ENCODE measurements around the gene ASB18.

The ASB18 gene

GRCh38 chr2:236209535-236209934 is 54.7 kb downstream of the ASB18 start:
- in situ Hi-C loops (cut with MboI; ENCODE audit: low sequenced_read_pairs), result no loop called here

DNA sequence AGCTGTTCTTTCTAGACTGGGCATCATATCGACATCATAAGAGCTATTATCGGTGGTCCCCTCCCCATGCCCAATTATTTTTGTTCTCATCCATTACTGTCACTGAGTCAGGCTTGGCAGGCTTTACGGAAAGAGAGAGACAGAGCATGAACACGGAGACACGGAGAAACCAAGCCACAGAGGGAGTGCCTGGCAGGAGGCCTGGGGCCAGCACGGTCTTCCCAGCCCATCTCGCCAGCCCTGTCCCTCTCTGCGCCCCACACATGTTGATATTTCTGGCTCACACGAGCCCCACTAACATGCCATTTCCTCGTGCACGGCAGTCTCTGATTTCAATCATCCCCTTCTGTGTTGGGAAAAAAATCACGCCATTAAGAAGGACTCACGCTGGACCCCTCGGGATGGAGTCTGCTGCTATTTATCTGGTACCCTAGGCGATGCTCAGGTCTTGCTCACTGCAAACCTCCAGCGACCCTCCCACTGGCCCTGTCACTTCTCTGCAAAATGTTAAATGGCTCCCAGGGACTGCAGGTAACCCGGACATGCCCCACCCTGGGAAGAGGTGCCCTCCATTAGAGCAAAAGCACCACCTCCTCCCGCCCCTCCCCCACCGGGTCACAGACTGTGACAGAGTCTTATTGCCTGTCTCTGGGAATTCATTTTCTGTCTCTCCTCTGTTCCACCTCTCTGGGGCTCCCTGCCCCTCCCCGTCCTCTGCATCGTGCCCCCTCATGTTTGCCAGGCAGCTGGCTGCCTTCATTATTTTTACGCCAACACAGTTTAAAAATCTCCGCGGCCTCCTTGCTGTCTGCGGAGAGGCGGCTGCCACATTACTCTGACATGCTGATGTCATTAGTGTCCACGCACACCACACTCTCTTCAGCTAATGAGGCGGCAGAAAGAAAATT is 55.9 kb downstream of the ASB18 start:
- in situ Hi-C loops (cut with MboI; ENCODE audit: low sequenced_read_pairs), result no loop called here

DNA sequence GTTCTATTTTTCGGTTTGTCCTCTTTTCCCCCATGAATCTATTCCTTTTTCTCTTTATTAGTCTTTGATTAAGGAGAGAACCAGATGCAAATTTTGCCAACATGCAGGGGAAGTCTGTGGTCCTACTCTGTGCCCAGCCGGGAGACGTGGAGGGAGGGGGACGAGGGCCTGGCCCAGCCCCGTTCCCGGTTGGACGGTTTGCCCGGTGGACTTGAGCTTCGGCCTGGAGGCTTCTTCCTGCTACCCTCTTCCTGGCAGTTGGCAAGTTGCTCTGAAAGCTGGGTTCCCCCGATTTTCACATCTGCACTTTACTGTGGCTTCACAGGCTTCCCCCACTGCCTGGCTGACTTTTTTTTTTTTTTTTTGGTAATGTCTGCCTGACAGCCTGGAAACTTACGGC is 56.7 kb downstream of the ASB18 start:
- in situ Hi-C loops (cut with MboI; ENCODE audit: low sequenced_read_pairs), result no loop called here

- in situ Hi-C loops (cut with MboI; ENCODE audit: low sequenced_read_pairs), result no loop called here
These were observed 58.1 kb downstream of the ASB18 start for GRCh38 chr2:236205867-236206645.

GRCh38 chr2:236204953-236205352 is 59.3 kb downstream of the ASB18 start:
- in situ Hi-C loops (cut with MboI; ENCODE audit: low sequenced_read_pairs), result no loop called here

GRCh38 chr2:236200378-236200777 is 63.8 kb downstream of the ASB18 start:
- in situ Hi-C loops (cut with MboI; ENCODE audit: low sequenced_read_pairs), result no loop called here

DNA sequence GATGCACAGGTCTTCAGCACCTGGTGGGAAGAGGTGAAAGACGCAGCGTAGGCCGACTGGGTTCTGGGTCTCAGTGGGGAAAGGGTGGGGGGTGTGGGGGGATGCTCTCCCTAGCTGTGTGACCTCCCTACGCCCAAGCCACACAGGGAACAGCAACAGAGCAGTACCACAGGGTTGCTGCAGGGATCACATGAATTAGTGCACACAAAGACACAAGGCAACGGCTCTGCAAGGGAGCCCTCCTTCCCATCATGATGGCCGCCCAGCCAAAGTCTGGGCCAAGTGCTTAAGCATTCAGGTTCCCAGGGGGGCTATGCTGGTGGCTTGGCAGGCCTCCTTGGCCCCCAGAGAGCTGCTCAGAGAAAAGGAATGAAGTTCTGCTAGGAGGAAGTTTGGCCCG is 67.8 kb downstream of the ASB18 start:
- in situ Hi-C loops (cut with MboI; ENCODE audit: low sequenced_read_pairs), result loop anchor here (25.0 kb wide), 1 partner anchor 434 kb away; no protein-coding TSS in a partner anchor

- in situ Hi-C loops (cut with MboI; ENCODE audit: low sequenced_read_pairs), result loop anchor here (25.0 kb wide), 1 partner anchor 433 kb away; no protein-coding TSS in a partner anchor
These were observed 68.5 kb downstream of the ASB18 start for GRCh38 chr2:236195726-236196125.

GRCh38 chr2:236194786-236195185 is 69.4 kb downstream of the ASB18 start:
- in situ Hi-C loops (cut with MboI; ENCODE audit: low sequenced_read_pairs), result loop anchor here (25.0 kb wide), 1 partner anchor 432 kb away; no protein-coding TSS in a partner anchor

GRCh38 chr2:236193026-236193425 is 71.2 kb downstream of the ASB18 start:
- in situ Hi-C loops (cut with MboI; ENCODE audit: low sequenced_read_pairs), result loop anchor here (25.0 kb wide), 1 partner anchor 431 kb away; no protein-coding TSS in a partner anchor

GRCh38 chr2:236190674-236191073 is 73.5 kb downstream of the ASB18 start:
- in situ Hi-C loops (cut with MboI; ENCODE audit: low sequenced_read_pairs), result loop anchor here (25.0 kb wide), 1 partner anchor 428 kb away; no protein-coding TSS in a partner anchor

GRCh38 chr2:236184701-236185100 is 79.5 kb downstream of the ASB18 start:
- in situ Hi-C loops (cut with MboI; ENCODE audit: low sequenced_read_pairs), result loop anchor here (25.0 kb wide), 1 partner anchor 422 kb away; no protein-coding TSS in a partner anchor

DNA sequence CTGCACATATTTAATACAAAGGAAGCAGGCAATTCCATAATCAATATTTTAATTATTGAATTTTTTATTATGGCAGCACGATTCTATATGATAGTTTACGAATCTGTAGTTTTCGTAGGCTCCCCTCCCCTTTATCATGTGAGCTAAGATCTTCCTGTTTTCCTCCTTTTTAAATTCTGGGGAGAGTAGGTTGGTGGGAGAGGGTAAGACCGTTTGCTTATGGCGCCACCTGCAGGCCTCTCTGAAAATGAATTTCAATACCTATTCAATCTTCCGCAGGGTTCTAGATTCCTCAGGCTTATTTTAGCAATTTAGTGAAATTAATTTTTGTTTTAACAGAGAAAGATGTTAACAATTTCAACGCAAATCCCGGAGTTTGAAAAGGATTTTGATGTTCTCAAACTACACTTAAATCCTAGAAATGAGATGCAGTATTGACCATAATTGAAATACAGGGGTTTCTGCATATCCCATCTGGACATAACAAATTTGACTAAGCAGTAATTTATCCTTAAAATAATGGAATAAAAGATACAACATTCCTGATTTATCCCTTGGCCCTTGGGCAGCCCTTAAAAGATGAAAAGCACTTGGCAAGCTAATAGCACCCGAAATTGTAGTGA is 83.3 kb downstream of the ASB18 start:
- in situ Hi-C loops (cut with MboI; ENCODE audit: low sequenced_read_pairs), result loop anchor here (25.0 kb wide), 1 partner anchor 419 kb away; no protein-coding TSS in a partner anchor

DNA sequence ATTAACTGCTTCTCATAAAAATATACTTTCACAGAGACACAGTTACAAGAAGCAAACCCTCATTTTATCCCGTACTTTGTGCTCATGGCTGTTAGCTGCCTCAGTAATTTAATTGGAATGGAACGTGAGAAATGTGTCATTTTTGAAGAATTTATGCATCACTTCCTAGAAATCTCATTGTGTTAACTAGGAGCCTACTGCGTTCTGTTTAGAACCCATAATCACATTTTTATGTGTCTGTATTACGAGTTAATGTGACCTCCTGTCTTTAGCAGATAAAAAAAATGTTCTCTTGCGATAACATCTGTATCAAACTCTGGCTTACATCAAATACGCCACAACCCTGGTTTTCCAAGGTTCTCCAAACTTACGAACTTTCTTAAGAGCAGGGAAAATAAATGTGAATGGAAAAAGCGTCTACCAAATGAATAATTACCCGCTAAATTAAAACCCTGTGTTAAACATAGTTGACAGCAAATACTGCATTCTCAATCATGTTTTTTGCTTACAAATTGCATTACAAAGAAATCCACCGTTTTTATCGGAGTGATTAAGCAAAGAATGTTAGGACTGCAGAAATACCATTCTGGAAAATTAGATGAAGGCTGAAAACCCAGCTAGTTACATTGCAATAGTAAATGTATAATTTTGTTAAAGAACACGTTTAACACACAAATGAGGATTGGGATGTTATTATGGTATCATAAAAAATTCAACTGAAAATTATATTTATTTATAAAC is 84.0 kb downstream of the ASB18 start:
- in situ Hi-C loops (cut with MboI; ENCODE audit: low sequenced_read_pairs), result loop anchor here (25.0 kb wide), 1 partner anchor 418 kb away; no protein-coding TSS in a partner anchor

GRCh38 chr2:236179236-236180075 is 84.8 kb downstream of the ASB18 start:
- in situ Hi-C loops (cut with MboI; ENCODE audit: low sequenced_read_pairs), result loop anchor here (25.0 kb wide), 1 partner anchor 417 kb away; no protein-coding TSS in a partner anchor

GRCh38 chr2:236178890-236179235 is 85.3 kb downstream of the ASB18 start:
- in situ Hi-C loops (cut with MboI; ENCODE audit: low sequenced_read_pairs), result loop anchor here (25.0 kb wide), 1 partner anchor 417 kb away; no protein-coding TSS in a partner anchor

DNA sequence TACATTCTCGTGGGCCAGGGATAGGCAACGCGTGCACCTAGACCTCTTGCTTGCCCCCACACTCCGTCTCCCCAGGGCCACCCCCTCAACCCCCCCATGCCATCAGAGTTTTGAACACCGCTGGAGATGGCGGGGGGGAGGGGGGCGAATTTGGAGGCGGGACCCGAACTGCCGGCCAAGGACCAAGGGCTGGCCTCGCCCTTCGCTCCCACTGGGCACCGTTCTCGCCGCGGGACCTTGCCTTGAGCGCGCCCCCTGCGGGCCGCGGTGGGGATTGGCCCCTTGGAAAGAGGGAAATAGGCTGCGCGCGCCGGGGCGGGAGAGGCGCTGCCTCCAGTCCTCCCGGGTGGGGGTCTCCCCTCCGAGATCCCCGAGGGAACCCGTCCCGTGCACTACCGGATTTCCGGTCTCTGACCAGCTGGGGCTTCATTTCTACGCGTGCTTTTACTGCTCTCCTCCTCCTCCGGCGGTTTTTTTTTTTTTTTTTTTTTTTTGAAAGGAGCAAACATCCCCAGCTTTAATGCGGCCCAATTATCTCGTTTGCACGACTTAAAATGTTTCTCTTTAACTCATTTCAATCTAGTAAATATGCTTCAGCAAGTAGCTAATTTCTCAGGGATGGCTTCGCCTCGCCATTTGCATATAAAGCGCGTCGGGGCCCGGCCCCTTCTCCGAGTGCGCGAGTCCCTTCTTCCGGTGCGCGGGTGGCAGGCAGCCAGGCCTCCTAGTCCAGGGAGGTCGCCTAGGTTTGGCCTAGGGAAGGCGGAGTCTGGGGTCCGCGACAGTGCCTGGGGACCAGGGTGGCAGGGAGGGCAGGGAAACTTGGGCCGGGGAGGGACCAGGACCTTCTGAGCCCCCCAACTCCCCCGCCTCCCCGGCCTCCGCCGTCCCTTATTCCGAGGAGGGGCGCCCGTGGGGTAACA is 86.0 kb downstream of the ASB18 start:
- in situ Hi-C loops (cut with MboI; ENCODE audit: low sequenced_read_pairs), result loop anchor here (25.0 kb wide), 1 partner anchor 416 kb away; no protein-coding TSS in a partner anchor

GRCh38 chr2:236177604-236177966 is 86.6 kb downstream of the ASB18 start:
- in situ Hi-C loops (cut with MboI; ENCODE audit: low sequenced_read_pairs), result loop anchor here (25.0 kb wide), 1 partner anchor 415 kb away; no protein-coding TSS in a partner anchor

Measured in HL-60/S4 treated with phorbol 12-myristate 13-acetate at 8.2 ng/mL for 4 days and 3 days (cell line).